ENCODE data around the gene COQ2.
A peak's percentile ranks its signal among the peaks of the same experiment; 100 is the strongest.
"Not testable (repeated sequence)": the region's sequence is repeated elsewhere in the genome, so short reads cannot be mapped to it uniquely, and the experiment has no call there.

COQ2 gene, protein sequence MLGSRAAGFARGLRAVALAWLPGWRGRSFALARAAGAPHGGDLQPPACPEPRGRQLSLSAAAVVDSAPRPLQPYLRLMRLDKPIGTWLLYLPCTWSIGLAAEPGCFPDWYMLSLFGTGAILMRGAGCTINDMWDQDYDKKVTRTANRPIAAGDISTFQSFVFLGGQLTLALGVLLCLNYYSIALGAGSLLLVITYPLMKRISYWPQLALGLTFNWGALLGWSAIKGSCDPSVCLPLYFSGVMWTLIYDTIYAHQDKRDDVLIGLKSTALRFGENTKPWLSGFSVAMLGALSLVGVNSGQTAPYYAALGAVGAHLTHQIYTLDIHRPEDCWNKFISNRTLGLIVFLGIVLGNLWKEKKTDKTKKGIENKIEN

DNA sequence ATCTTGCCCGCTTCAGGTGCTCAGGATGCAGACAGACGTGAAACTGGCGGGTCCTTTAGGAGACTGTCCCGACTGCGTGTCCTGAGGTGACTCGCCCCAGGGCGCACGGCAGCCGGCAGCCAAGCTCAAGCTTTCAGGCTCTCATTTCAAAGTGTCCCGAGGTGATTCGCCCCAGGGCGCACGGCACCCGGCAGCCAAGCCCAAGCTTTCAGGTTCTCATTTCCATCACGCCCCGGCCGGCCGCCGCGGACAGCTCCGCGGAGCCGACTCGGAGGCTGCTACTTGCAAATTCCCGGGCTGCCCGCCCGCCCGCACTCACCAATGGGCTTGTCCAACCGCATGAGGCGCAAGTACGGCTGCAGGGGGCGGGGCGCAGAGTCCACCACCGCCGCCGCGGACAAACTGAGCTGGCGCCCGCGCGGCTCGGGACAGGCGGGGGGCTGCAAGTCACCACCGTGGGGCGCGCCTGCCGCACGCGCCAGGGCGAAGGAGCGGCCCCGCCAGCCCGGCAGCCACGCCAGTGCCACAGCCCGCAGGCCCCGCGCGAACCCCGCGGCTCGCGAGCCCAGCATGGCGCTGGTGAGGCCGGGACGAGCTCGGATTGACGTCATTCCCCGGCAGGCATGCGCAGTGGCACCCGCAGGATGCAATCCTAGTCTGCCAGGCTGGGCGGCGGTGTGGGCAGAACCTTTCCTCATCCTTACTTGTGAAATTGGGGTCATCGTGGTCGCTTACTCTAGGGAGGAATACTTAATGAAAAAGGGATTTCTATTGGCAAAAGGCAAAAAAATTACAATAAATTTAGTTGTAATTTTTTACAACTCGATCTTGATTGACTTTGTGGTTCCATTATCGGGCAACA lies at the start of gene COQ2:
Gene COQ2 (minus strand): TSS at position 606 of the 862 bp plus-strand sequence. CDS start 34 bp downstream, at position 572.
- DNase-seq (ENCODE audit: low read depth): peak; percentile 90

DNA sequence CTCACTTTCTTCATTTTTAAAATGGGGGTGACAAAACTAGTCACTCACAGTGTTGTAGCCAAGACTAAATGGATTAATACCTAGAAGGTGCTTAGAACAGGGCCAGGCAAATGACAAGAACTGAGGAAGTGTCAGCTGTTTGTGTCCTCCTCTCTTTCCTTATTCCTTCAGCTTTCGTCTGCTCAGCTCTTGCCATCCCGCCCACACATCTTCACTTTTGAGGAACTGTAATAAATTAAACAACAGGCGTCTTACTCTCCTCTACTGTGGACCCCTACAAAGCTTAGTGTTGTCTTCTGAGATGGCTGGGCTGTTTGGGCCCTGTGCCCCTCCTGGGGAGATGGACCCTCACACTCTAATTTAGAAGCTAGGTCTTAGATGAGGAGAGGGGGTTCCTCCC lies 47.4 kb upstream of the COQ2 start:
- DNase-seq (ENCODE audit: low read depth): no peak

DNA sequence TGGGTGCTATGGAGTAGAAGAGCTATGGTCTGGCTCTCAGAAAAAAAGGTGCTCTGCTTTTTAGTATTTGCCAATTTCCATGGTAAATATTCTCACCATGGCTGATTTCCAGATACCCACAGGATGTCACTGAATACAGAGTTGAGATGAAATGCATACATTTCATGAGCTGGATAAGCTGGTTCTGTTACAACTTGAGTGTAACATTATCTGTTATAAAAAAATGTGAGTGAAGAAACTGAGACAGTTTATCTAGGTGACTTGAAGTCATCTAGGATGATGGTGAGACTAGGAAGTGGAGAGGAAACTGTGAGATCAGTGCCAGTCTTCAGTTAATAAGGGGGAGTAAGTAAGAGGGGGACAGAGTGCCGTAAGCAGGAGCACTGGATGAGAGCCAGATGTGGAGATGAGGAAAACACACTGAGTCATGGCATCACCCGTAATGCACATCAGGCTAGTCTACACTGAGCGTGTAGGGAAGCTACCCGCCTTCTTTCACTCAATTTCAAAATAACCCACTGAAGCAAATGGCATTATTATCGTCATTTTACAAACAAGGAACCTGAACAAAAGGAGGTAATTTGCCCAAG lies 45.0 kb upstream of the COQ2 start:
- DNase-seq (ENCODE audit: low read depth): no peak

DNA sequence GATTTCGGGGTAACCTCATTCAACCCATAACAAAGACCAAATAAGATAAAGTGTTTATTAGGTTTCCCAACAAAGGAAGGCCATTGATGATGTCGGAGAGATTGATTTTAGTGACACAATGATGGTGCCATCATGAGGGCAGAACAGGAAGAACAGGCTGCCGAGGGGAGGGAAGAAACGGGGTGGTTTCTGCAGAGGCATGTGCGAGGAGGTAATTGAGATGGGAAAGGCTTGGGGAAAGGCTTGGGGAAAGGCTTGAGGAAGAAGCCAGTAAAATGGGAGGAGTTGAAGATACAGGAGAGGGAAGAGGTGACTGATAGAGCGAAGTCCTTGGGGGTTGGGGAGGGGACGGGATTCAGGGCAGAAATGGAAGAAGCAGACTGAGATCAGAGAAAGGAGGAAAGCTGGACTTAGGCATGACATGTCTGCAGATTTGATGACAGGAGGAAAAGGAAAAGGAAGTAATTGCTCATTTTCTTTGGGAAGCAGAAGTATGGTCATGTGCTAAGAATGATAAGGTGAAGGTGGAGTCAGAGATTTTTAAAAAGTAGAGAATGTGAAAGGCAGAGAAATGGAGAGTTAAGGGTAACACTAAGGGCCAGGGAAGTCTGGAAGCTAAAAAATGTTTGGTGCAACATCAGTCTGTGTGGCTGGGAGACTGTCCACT lies 44.1 kb upstream of the COQ2 start:
- DNase-seq (ENCODE audit: low read depth): no peak

DNA sequence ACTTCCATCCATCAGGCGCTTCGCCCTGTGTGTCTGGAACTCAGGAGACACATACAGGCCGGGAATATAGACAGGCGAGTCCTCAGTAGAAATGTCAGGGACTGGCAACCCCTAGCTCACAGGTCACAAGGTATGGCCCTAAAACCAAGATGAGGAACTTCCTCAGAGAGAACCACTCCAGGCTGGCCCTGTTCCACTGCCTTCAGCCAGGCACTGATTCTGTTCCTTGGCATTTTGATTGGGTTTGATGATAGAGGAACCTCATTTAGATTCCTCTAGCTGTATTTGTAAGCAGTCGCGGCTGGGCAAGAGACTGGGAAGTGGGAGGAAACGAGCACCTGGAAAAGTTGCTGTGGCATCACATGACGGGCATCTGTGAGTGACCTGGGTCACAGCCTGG lies 41.9 kb upstream of the COQ2 start:
- DNase-seq (ENCODE audit: low read depth): no peak

DNA sequence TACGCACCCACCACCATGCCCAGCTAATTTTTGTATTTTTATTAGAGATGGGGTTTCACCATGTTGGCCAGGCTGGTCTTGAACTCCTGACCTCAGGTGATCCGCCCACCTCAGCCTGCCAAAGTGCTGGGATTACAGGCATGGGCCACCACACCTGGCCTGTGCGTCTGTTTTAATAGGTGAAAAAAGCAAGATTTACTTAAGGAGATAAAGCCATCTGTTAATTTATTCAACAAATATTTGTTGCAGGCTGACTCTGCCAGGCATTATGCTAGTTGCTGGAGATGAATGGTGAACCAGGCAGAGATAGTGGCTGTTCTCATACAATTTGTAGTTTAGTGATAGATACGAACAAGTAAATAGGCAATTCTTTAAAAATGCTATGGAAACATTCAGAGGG lies 40.7 kb upstream of the COQ2 start:
- DNase-seq (ENCODE audit: low read depth): not testable (repeated sequence)

DNA sequence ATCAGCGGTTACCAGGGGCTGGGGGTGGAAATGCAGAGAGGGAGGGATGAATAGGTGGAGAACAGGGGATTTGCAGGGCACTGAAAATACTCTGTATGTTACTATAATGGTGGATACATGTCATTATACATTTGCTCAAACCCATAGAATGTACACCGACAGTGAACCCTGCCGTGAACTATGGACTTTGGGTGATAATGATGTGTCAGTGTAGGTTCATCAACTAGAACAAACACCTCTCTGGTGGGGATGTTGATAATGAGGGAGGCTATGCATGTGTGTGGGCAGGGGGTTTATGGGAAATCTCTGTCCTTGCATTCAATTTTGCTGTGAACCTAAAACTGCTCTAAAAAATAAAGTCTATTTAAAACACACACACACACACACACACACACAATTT lies 38.5 kb upstream of the COQ2 start:
- no peak for DNase-seq (ENCODE audit: low read depth)

DNA sequence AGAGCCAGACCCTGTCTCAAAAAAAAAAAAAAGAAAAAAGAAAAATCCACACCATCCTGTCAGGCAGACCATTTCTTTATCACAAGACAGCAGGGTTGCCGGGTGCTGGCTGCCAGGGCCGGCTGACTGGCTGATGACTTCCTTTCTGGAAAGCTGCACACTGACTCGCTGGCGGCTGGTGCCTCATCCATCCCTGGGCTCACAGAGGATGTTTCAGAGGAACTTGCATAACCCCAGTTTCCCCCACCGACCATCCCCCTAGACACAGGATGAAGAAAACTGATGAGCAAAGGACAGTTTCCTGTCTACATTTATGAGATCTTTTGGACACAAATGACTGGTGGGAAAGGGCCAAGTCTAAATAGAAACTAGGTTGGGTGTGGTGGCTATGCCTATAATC lies 36.0 kb upstream of the COQ2 start:
- DNase-seq (ENCODE audit: low read depth): peak; percentile 63

DNA sequence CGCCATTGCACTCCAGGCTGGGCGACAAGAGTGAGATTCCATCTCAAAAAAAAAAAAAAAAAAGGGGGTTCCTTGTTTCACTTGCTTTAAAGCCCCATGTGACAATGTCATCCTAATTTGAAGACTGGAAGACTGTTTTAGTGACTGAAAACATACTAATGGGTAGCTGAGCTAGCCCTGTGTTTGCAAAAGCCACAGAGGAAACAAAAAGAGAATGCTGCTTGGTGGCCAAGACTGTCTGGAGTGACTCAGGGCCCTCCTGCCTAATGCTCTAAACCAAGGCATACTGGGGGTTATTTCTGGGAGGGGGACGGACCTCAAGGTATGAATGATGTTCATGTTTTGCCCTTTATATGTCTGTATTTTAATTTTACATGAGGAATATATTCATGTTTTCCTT lies 34.1 kb upstream of the COQ2 start:
- no peak for DNase-seq (ENCODE audit: low read depth)

DNA sequence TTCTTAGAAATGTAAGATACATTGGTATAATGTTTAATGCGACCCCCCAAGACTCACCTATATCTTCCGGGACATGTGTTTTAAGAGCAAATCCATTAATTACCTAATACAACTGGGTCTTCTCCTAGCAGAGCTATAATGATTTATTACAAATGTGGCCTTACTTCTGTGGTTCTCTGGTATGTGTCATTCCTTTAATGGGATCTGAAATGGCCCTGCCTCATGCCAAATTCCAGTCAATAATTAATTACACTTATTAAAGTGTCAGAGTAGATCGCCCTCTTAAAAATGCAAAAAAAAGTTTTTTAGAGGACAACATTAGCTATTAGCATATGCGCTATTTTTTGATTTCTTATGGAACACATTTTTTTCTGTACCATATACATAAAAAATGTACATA lies 33.1 kb upstream of the COQ2 start:
- no peak for DNase-seq (ENCODE audit: low read depth)

DNA sequence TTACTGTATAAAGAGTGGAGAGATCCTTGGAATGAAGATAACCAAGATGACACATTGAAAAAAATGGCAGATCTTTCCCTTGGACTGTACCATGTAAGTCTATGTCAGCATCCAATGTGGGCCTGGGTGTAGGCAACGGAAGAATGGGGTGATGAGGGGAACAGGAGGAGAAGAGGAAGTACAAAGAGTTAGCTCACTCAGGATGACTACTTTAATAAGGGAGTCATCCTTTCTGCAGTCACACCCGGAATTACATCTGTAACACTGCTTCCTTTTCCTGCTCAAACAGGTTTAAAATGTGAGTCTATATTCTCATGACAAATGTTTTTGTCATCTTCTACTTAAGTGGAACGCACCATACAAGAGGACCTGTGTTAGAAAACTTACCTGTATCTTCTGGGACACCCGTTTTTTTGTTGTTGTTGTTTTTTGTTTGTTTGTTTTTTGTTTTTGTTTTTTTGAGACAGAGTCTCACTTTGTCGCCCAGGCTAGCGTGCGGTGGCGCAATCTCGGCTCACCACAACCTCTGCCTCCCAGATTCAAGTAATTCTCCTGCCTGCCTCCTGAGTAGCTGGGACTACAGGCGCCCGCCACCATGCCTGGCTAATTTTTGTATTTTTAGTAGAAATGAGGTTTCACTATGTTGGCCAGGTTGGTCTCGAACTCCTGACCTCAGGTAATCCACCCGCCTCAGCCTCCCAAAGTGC lies 32.0 kb upstream of the COQ2 start:
- no peak for DNase-seq (ENCODE audit: low read depth)

DNA sequence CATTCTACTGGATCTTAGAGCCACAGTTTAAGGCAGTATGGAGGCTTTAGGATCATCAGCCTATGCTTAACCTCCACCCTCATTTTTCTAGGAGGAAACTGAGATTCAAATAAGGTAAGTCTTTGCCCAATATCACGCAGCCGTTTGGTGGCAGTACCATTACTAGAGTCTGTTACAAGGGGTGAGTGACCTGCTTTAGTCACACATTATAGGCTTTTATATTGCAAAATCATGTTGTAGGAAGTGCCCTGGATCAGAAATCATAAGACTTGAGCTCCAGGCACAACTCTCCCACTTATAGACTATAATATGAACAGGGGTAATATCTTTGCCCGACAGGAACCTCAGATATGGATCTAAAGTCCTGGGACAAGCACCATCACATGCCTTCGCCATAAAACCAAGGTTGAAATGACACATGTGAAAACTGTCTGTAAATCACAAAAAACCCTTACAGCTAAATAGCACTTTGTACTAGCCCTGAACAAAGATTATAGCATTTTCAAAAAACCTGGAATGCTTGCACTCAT lies 30.8 kb upstream of the COQ2 start:
- no peak for DNase-seq (ENCODE audit: low read depth)

DNA sequence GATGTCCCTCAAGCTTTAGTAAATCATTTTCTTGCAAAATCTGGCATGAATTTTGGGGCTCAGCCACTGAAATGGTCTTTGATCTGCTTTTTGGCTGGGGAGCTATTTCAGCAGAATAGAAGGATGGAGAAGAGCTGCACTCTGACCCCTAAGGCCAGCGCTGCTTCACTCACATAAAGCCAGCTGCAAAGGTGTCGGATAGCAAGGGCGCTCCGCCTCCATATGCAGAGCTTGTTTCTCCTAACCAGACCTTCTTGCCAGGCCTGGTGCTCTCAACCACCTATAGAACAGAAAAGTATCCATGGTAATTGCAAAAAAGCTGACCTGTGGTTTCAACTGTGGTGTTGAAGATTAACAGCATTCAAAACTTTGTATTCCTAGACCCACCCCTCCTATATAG lies 24.1 kb upstream of the COQ2 start:
- no peak for DNase-seq (ENCODE audit: low read depth)

DNA sequence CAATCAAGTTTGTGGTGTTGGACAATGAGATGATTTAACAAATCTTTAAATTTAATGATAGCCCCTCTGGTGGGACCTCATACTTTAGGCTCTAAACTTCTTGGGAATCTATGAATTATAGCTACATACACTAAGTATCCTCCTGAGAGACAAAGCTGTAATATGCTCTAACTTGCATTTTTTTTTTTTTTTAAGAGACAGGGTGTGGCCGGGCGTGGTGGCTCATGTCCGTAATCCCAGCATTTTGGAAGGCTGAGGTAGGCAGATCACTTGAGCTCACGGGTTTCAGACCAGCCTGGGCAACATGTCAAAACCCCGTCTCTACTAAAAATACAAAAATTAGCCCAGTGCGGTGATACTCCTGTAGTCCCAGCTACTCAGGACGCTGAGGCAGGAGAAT lies 23.3 kb upstream of the COQ2 start:
- no peak for DNase-seq (ENCODE audit: low read depth)

DNA sequence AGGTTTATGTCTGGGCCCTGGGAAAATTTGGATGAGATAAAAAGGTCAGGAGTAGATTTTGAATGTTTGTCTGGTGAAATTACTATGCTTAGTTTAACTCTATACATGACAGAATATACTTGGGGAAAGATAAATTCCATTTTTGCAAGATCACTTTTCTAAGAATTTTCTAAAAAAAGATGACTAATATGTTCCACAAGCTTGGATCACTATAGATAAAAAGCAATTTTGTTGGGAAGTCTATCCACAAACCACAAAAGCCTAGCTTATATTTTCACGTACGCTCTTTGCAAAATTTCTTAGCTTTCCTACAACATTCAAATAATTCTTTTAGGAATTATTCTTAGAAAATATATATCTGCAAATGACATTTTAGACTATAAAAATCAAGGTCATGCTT lies 20.6 kb upstream of the COQ2 start:
- DNase-seq (ENCODE audit: low read depth): no peak

DNA sequence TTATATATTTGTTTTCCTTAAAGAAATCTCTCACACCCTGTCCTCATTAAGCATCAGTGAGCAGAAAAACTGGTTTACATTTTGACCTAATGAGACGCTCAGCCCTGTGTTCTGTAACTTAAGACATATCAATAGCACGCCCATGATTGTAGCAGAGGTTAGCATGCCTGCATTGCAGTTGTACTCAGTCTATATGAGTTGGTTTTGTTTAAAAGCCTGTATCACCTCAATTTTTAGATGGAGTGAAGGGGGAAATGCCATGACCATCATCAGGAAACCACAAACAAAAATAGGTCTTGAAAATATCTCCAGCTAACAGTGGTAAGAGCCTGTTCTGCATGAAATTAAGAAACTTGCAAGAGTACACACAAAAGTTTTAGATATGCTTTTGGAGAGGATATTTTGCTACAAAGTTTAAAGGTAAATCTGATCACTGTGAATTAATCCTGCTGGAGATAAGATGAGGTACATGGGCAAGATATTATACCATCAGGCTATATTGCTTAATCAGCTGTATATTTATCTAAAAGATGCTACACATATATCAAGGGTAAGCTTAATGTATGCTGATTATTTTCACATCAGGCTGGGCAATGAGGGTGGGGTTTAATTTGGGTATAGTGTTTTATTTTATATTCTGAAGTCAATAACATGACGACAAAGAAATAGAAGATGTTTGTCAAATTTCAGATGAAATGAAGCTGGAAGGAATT lies 13.1 kb upstream of the COQ2 start:
- DNase-seq (ENCODE audit: low read depth): no peak

DNA sequence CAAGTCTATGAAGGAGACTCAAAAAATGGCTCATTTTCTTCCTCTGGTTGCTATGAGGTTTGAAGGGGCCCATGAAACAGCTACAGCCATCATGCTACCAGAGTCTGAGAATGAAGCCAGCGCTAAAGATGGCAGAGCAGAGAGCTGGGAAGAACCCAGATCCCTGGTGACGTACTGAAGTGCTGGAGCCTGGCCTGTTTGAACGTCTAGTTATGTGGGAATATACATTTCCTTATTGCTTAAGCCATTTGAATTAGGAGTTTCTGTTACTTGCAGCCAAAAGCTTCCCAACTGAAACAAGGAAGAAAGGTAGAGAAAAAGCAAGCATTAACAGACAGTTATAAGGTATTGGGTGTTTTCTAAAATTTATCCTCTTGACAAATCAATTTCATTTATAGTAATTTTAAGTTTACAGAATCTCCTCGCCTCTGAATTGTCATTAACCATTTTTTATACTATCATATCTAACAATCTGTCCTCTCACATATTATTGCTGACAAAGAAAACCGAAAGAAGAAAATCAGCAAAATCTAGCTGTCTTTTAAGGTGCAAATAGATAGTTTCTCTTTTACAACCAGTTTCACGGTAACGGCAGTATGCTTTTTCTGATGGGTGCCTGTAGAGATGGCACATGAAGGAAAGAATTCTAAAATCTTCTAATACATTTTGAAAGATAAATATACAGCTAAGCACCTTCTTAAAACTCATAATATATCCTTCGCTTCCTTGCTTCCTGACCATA lies 8.9 kb upstream of the COQ2 start:
- no peak for DNase-seq (ENCODE audit: low read depth)

DNA sequence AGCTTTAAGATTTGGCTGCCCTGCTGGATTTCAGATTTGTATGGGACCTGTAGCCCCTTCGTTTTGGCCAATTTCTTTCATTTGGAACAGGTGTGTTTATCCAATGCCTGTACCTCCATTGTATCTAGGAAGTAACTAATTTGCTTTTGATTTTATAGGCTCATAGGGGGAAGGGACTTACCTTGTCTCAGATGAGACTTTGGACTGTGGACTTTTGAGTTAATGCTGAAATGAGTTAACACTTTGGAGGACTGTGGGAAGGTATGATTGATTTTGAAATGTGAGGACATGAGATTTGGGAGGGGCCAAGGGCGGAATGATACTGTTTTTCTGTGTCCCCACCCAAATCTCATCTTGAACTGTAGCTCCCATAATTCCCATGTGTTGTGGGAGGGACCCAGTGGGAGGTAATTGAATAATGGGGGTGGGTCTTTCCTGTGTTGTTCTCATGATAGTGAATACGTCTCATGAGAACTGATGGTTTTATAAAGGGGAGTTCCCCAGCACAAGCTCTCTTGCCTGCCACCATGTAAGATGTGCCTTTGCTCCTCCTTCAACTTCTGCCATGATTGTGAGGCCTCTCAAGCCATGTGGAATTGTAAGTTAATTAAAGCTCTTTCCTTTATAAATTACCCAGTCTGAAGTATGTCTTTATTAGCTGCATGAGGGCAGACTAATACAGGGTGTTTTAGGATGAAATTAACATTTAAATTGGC lies 5.6 kb upstream of the COQ2 start:
- not testable (repeated sequence) for DNase-seq (ENCODE audit: low read depth)

DNA sequence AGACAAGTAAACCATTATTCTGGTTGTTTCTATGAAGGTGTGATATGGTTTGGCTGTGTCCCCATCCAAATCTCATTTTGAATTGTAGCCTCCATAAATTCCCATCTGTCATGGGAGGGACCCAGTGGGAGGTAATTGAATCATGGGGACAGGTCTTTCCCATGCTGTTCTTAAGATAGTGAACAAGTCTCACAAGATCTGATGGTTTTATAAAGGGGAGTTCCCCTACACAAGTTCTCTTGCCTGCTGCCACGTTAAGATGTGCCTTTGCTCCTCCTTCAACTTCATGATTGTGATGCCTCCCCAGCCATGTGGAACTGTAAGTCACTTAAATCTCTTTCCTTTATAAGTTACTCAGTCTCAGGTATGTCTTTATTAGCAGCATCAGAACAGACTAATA lies 3.8 kb upstream of the COQ2 start:
- DNase-seq (ENCODE audit: low read depth): not testable (repeated sequence)

DNA sequence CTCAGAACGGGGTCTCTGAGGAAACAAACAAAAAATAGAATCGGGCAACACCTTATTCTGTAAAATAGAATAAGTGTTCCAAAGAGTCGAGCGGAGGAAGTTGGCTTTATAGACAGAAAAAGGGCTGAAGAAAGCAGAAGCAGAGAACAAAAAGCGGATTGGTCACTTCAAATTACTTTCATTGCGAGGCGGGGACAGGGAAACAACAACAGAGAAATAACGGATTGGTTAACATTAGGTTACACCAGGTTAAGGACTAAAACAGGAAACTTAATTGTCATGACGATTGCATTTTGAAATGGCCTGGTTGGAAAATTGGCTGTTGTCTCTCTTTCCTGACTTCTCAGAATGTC lies 433 bp upstream of the COQ2 start:
- peak; percentile 43 for DNase-seq (ENCODE audit: low read depth)

Data from stromal cell of bone marrow (primary cell).